Panc1 (cell line): ENCODE data around the gene ERP29. TPM values are rescaled to one million over a fixed set of nuclear protein-coding genes. Genes with fewer than 3 reads are reported as not detected.

Source experiments
- ATAC-seq: fragments of 200-7000 bp; cut with Tn5 transposase; 2 replicates; pipeline ENCODE4 v1.9.1; 2020; ENCODE audit warnings: mild to moderate bottlenecking, moderate library complexity
- BruUV-seq: library from RNA; stranded (reverse); fragments of 400-500 nt; replicated peaks from 2 replicates; lab custom pipeline; 2021; lab: Mats Ljungman, UMichigan
- CTCF ChIA-PET: fragments of 300-600 bp; sonication (Branson Sonifier 250); formaldehyde crosslinking; loops from one replicate; lab custom pipeline; 2022; ENCODE audit warnings: antibody characterized with exemption; lab: Charles Lee
- POLR2A ChIA-PET: fragments of 300-600 bp; sonication (Branson Sonifier 250); formaldehyde crosslinking; loops from one replicate; lab custom pipeline; 2022; ENCODE audit warnings: antibody characterized with exemption; lab: Charles Lee
- DNase-seq: peaks from one replicate; pipeline ENCODE4 v3.0.0-alpha.2; 2010; ENCODE audit warnings: low read depth, low spot score
- H3K27ac ChIP-seq: 2 replicates; pipeline ENCODE4 v1.5.1; 2011; ENCODE audit warnings: mild to moderate bottlenecking, low read length, inconsistent platforms
- H3K27me3 ChIP-seq: fragments of 200-500 bp; sonication (Bioruptor generic); 2 replicates; pipeline ENCODE4 v1.6.0; 2014; ENCODE audit warnings: low read length, inconsistent platforms; ENCODE audit not compliant: control insufficient read depth, insufficient read depth
- H3K36me3 ChIP-seq: fragments of 200-500 bp; sonication (Bioruptor generic); 2 replicates; pipeline ENCODE4 v1.5.1; 2014; ENCODE audit warnings: inconsistent platforms, mild to moderate bottlenecking, low read length, moderate library complexity; ENCODE audit not compliant: control insufficient read depth, insufficient read depth
- H3K4me1 ChIP-seq: 2 replicates; pipeline ENCODE4 v1.5.1; 2011; ENCODE audit warnings: inconsistent platforms, mild to moderate bottlenecking, low read length, moderate library complexity; ENCODE audit not compliant: control insufficient read depth, insufficient read depth
- H3K4me3 ChIP-seq, 2 experiments: 2 replicates each; pipeline ENCODE4 v1.5.1; 2011 to 2012; ENCODE audit warnings: low read depth in 2 of 2, low read length in 2 of 2, mild to moderate bottlenecking in 2 of 2, inconsistent platforms in 1 of 2, moderate library complexity in 1 of 2
- H3K9me3 ChIP-seq: fragments of 200-500 bp; sonication (Bioruptor generic); 2 replicates; pipeline ENCODE4 v1.5.1; 2014; ENCODE audit warnings: low read depth, mild to moderate bottlenecking, inconsistent platforms, low read length, moderate library complexity; ENCODE audit not compliant: control insufficient read depth, insufficient read depth
- CTCF ChIP-seq: fragments of 450-650 bp; IDR thresholded peaks from 2 replicates; pipeline ENCODE4 v1.5.1; 2017; ENCODE audit warnings: mild to moderate bottlenecking
- POLR2AphosphoS5 ChIP-seq: IDR thresholded peaks from 2 replicates; pipeline ENCODE4 v1.6.1; 2012; ENCODE audit warnings: mild to moderate bottlenecking, low read depth, low read length, moderate library complexity
- SIN3A ChIP-seq: IDR thresholded peaks from 2 replicates; pipeline ENCODE4 v1.6.1; 2012; ENCODE audit warnings: low read depth, mild to moderate bottlenecking, low read length, moderate library complexity, borderline replicate concordance; ENCODE audit not compliant: insufficient read depth
- TCF7L2 ChIP-seq: IDR thresholded peaks from 2 replicates; pipeline ENCODE4 v1.6.1; 2011; ENCODE audit warnings: mild to moderate bottlenecking, low read depth, low read length, inconsistent platforms
- in situ Hi-C: cut with HindIII; loops from 2 replicates; pipeline ENCODE4 v1.10.0; 2016; ENCODE audit warnings: low sequenced_read_pairs, low pct_unique_long_range_greater_than_20kb
- intact Hi-C: fragments of 100-400 bp; cut with micrococcal nuclease; formaldehyde crosslinking; loops from one replicate; pipeline ENCODE4 v1.10.0; 2022; ENCODE audit not compliant: unreplicated experiment
- total RNA-seq: library from RNA; stranded (reverse); gene quantifications from one replicate; pipeline ENCODE4 v1.2.1, GENCODE V29; 2021; ENCODE audit not compliant: unreplicated experiment
- TF ChIP-seq, protein P1 (sequence below), 2 experiments: IDR thresholded peaks; 2 replicates each; pipeline ENCODE4 v1.6.1; 2011 to 2012; ENCODE audit warnings: low read depth in 2 of 2, control low read depth in 1 of 2, low read length in 1 of 2, mild to moderate bottlenecking in 1 of 2, moderate library complexity in 1 of 2; ENCODE audit not compliant: insufficient read depth in 1 of 2

ERP29 gene
- total RNA-seq, 1 experiment from 2014 or later: 69.7 TPM

DNA sequence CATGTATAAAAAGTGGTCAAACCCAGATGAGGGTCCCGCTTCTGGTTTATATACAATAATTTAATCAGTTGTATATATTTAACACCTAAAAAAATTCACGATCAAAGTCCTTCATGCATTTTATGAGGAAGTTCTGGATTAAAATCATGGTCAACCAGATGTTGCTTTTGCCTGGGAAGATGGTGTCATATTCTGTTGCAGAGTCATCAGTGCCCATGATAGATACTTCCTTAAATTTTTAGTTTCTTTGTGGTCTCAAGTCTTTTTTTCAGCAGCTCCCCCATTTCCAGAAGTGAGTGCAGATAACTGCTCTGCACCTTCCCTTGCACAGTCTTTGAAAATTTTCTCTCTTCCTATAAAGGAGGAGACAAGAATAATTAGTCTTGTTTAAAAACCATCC is 16.1 kb downstream of the ERP29 start:
- H3K27ac ChIP-seq: no peak overlapping the region
- TF ChIP-seq TCF7L2 (no peak), POLR2AphosphoS5 (no peak), SIN3A (no peak), CTCF (no peak)
- TF ChIP-seq, protein P1, sequence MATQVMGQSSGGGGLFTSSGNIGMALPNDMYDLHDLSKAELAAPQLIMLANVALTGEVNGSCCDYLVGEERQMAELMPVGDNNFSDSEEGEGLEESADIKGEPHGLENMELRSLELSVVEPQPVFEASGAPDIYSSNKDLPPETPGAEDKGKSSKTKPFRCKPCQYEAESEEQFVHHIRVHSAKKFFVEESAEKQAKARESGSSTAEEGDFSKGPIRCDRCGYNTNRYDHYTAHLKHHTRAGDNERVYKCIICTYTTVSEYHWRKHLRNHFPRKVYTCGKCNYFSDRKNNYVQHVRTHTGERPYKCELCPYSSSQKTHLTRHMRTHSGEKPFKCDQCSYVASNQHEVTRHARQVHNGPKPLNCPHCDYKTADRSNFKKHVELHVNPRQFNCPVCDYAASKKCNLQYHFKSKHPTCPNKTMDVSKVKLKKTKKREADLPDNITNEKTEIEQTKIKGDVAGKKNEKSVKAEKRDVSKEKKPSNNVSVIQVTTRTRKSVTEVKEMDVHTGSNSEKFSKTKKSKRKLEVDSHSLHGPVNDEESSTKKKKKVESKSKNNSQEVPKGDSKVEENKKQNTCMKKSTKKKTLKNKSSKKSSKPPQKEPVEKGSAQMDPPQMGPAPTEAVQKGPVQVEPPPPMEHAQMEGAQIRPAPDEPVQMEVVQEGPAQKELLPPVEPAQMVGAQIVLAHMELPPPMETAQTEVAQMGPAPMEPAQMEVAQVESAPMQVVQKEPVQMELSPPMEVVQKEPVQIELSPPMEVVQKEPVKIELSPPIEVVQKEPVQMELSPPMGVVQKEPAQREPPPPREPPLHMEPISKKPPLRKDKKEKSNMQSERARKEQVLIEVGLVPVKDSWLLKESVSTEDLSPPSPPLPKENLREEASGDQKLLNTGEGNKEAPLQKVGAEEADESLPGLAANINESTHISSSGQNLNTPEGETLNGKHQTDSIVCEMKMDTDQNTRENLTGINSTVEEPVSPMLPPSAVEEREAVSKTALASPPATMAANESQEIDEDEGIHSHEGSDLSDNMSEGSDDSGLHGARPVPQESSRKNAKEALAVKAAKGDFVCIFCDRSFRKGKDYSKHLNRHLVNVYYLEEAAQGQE (IDR thresholded peaks at IDR 0.05; ENCODE audit: insufficient read depth in 1 of 2, low read depth in 2 of 2, low read length in 1 of 2): no peak
- ChIA-PET CTCF (no interaction called here), POLR2A (no interaction called here)
- H3K4me1 ChIP-seq: no peaks in the 10 kb centered on the region
- no peaks in the 10 kb centered on the region for H3K27me3 ChIP-seq
- DNase-seq: no peak
- no peaks in the 10 kb centered on the region for H3K9me3 ChIP-seq
- no peak overlapping the region for H3K4me3 ChIP-seq
- ATAC-seq: no peak
- intact Hi-C loops (no loop called here), in situ Hi-C loops (no loop called here)
- peaks cover 34% of the 10 kb centered on the region for H3K36me3 ChIP-seq
- BruUV-seq: no TSS peak

GRCh38 chr12:112031472-112031871 is 18.2 kb downstream of the ERP29 start:
- Histone ChIP-seq H3K27ac (no peak overlapping the region), H3K4me1 (no peaks in the 10 kb centered on the region), H3K4me3 (no peak overlapping the region), H3K27me3 (no peaks in the 10 kb centered on the region), H3K9me3 (no peaks in the 10 kb centered on the region), H3K36me3 (peaks cover 43% of the 10 kb centered on the region)
- no TSS peak for BruUV-seq
- no peak for TF ChIP-seq TCF7L2
- TF ChIP-seq POLR2AphosphoS5: no peak
- no peak for TF ChIP-seq CTCF
- TF ChIP-seq, protein P1 (IDR thresholded peaks at IDR 0.05; ENCODE audit: insufficient read depth in 1 of 2, low read depth in 2 of 2, low read length in 1 of 2): no peak
- no peak for TF ChIP-seq SIN3A
- CTCF ChIA-PET: no interaction called here
- ATAC-seq (no peak; the same call in 1 of the 2 replicates), DNase-seq (no peak)
- intact Hi-C loops (no loop called here), in situ Hi-C loops (no loop called here)
- POLR2A ChIA-PET: no interaction called here
